PC-9 (cell line): ENCODE data around the gene CCL20. TPM values are rescaled to one million over a fixed set of nuclear protein-coding genes. Genes with fewer than 3 reads are reported as not detected.
A peak's percentile ranks its signal among the peaks of the same experiment; 100 is the strongest.

Source experiments
- BruUV-seq: library from RNA; stranded (reverse); fragments of 400-500 nt; replicated peaks from 2 replicates; lab custom pipeline; 2021; lab: Mats Ljungman, UMichigan
- CTCF ChIA-PET: fragments of 300-600 bp; sonication (Branson Sonifier 250); formaldehyde crosslinking; loops from one replicate; lab custom pipeline; 2022; ENCODE audit warnings: antibody characterized with exemption; lab: Charles Lee
- POLR2A ChIA-PET: fragments of 300-600 bp; sonication (Branson Sonifier 250); formaldehyde crosslinking; loops from one replicate; lab custom pipeline; 2022; ENCODE audit warnings: antibody characterized with exemption; ENCODE audit not compliant: unreplicated experiment; lab: Charles Lee
- DNase-seq, 2 experiments: peaks; one replicate each; pipeline versions ENCODE4 v3.0.0 to v3.0.0-alpha.2; 2015 to 2022; ENCODE audit warnings: mixed read lengths in 1 of 2
- H2AFZ ChIP-seq: fragments of 200-600 bp; sonication (generic); 2 replicates; pipeline ENCODE4 v1.8.1; 2017; ENCODE audit warnings: antibody characterized with exemption
- H3F3A ChIP-seq: fragments of 200-600 bp; sonication (generic); 2 replicates; pipeline ENCODE4 v1.8.1; 2017; ENCODE audit warnings: antibody characterized with exemption, mild to moderate bottlenecking, low read depth; ENCODE audit not compliant: insufficient read depth
- H3K27ac ChIP-seq: fragments of 200-600 bp; sonication (generic); 2 replicates; pipeline ENCODE4 v1.6.1; 2016; ENCODE audit warnings: mixed run types
- H3K27me3 ChIP-seq: fragments of 200-600 bp; sonication (generic); 2 replicates; pipeline ENCODE4 v1.6.1; 2016; ENCODE audit warnings: low read depth, mixed run types; ENCODE audit not compliant: insufficient read depth
- H3K36me3 ChIP-seq: fragments of 200-600 bp; sonication (generic); 2 replicates; pipeline ENCODE4 v1.6.1; 2016; ENCODE audit warnings: low read depth, mixed run types
- H3K4me1 ChIP-seq: fragments of 200-600 bp; sonication (generic); replicated peaks from 2 replicates; pipeline ENCODE4 v1.6.1; 2016; ENCODE audit warnings: mixed run types; ENCODE audit not compliant: insufficient read depth
- H3K4me2 ChIP-seq: fragments of 200-600 bp; sonication (generic); 2 replicates; pipeline ENCODE4 v1.6.1; 2017; ENCODE audit warnings: mixed run types
- H3K4me3 ChIP-seq: fragments of 200-600 bp; sonication (generic); 2 replicates; pipeline ENCODE4 v1.6.1; 2016; ENCODE audit warnings: mixed run types
- H3K79me2 ChIP-seq: fragments of 200-600 bp; sonication (generic); 2 replicates; pipeline ENCODE4 v1.6.1; 2017; ENCODE audit warnings: low read depth, mixed run types
- H3K9me2 ChIP-seq: fragments of 200-600 bp; sonication (generic); 2 replicates; pipeline ENCODE4 v1.8.1; 2017; ENCODE audit warnings: mild to moderate bottlenecking; ENCODE audit not compliant: insufficient read depth
- H3K9me3 ChIP-seq: fragments of 200-600 bp; sonication (generic); 2 replicates; pipeline ENCODE4 v1.8.1; 2016; ENCODE audit warnings: low read depth; ENCODE audit not compliant: insufficient read depth
- H4K20me1 ChIP-seq: fragments of 200-600 bp; sonication (generic); 2 replicates; pipeline ENCODE4 v1.8.1; 2017; ENCODE audit not compliant: insufficient read depth
- CTCF ChIP-seq: fragments of 200-600 bp; sonication (generic); conservative IDR thresholded peaks from 2 replicates; pipeline ENCODE4 v1.6.1; 2017; ENCODE audit warnings: mixed run types, antibody characterized with exemption, mild to moderate bottlenecking, moderate library complexity
- EZH2 ChIP-seq: fragments of 200-600 bp; sonication (generic); IDR thresholded peaks from 2 replicates; pipeline ENCODE4 v1.8.0; 2017; ENCODE audit warnings: antibody characterized with exemption, low read depth
- intact Hi-C: fragments of 100-400 bp; cut with micrococcal nuclease; formaldehyde crosslinking; loops from one replicate; pipeline ENCODE4 v1.10.0; 2022; ENCODE audit not compliant: unreplicated experiment
- total RNA-seq: library from RNA; stranded (reverse); gene quantifications from 2 replicates; pipeline ENCODE4 v1.2.3, GENCODE V29; 2021

The CCL20 gene
- total RNA-seq, 1 experiment from 2014 or later, result not detected

- H3K4me2 ChIP-seq, result no peak overlapping the region
- H3F3A ChIP-seq, result no peaks in the 10 kb centered on the region
- ChIA-PET CTCF (interaction anchor here (0.6 kb wide), 1 partner anchor 1533 kb away, joined by 4 read pairs; no protein-coding TSS in a partner anchor), POLR2A (no interaction called here)
- H3K4me3 ChIP-seq, result no peak overlapping the region
- no peaks in the 10 kb centered on the region for H4K20me1 ChIP-seq
- H3K4me1 ChIP-seq, result no peaks in the 10 kb centered on the region
- TF ChIP-seq CTCF, result no peak
- no peak for TF ChIP-seq EZH2
- no TSS peak for BruUV-seq
- no peaks in the 10 kb centered on the region for H3K79me2 ChIP-seq
- intact Hi-C loops, result no loop called here
- DNase-seq, result no peak
- H3K27ac ChIP-seq, result no peak overlapping the region
- no peaks in the 10 kb centered on the region for H3K36me3 ChIP-seq
- H3K27me3 ChIP-seq, result no peaks in the 10 kb centered on the region
- H3K9me2 ChIP-seq, result no peaks in the 10 kb centered on the region
- H2AFZ ChIP-seq, result no peak overlapping the region
- no peaks in the 10 kb centered on the region for H3K9me3 ChIP-seq
Measured at GRCh38 chr2:227774011-227774624, 39.5 kb upstream of the CCL20 start.

- intact Hi-C loops, result no loop called here
- H3K27me3 ChIP-seq, result no peaks in the 10 kb centered on the region
- no peak overlapping the region for H2AFZ ChIP-seq
- BruUV-seq, result no TSS peak
- H3K4me1 ChIP-seq, result no peaks in the 10 kb centered on the region
- no peaks in the 10 kb centered on the region for H3K36me3 ChIP-seq
- POLR2A ChIA-PET, result no interaction called here
- H3F3A ChIP-seq, result no peaks in the 10 kb centered on the region
- no peak for DNase-seq
- H3K27ac ChIP-seq, result no peak overlapping the region
- H3K9me3 ChIP-seq, result no peaks in the 10 kb centered on the region
- H4K20me1 ChIP-seq, result no peaks in the 10 kb centered on the region
- TF ChIP-seq CTCF (no peak), EZH2 (no peak)
- H3K9me2 ChIP-seq, result no peaks in the 10 kb centered on the region
- CTCF ChIA-PET, result interaction anchor here (0.6 kb wide), 1 partner anchor 1532 kb away, joined by 4 read pairs; no protein-coding TSS in a partner anchor
- no peak overlapping the region for H3K4me3 ChIP-seq
- no peak overlapping the region for H3K4me2 ChIP-seq
- no peaks in the 10 kb centered on the region for H3K79me2 ChIP-seq
Measured at GRCh38 chr2:227774895-227775842, 38.5 kb upstream of the CCL20 start.

- ChIA-PET POLR2A (no interaction called here), CTCF (interaction anchor here (0.6 kb wide), 2 partner anchors 38 to 310 kb away, joined by 3 to 14 read pairs; no protein-coding TSS in a partner anchor)
- no peaks in the 10 kb centered on the region for H3K27me3 ChIP-seq
- DNase-seq, result peak in 1 of 2 experiments; percentile 7
- H3K9me2 ChIP-seq, result no peaks in the 10 kb centered on the region
- H2AFZ ChIP-seq, result no peak overlapping the region
- H3K36me3 ChIP-seq, result no peaks in the 10 kb centered on the region
- H3K9me3 ChIP-seq, result peaks cover 4% of the 10 kb centered on the region; the same call in 1 of the 2 replicates
- BruUV-seq, result no TSS peak
- H3K27ac ChIP-seq, result no peak overlapping the region
- H3K4me2 ChIP-seq, result no peak overlapping the region
- no peak overlapping the region for H3K4me3 ChIP-seq
- H3F3A ChIP-seq, result no peaks in the 10 kb centered on the region
- no peaks in the 10 kb centered on the region for H3K79me2 ChIP-seq
- H4K20me1 ChIP-seq, result no peaks in the 10 kb centered on the region
- no peak for TF ChIP-seq EZH2
- no peak for TF ChIP-seq CTCF
- intact Hi-C loops, result no loop called here
- no peaks in the 10 kb centered on the region for H3K4me1 ChIP-seq
Measured at GRCh38 chr2:227780981-227781615, 32.5 kb upstream of the CCL20 start.
